WTC11 (cell line): ENCODE measurements around the gene GPR37. TPM values are rescaled to one million over a fixed set of nuclear protein-coding genes. Genes with fewer than 3 reads are reported as not detected.

ENCODE experiments used
- ATAC-seq: fragments of 200-7000 bp; cut with Tn5 transposase; 2 replicates; pipeline ENCODE4 v1.10.0; 2021; ENCODE audit warnings: mild to moderate bottlenecking, moderate library complexity
- CTCF ChIA-PET: fragments of 300-600 bp; sonication (Branson Sonifier 250); formaldehyde crosslinking; loops from one replicate; lab custom pipeline; 2021; ENCODE audit warnings: antibody characterized with exemption; lab: Charles Lee
- POLR2A ChIA-PET: fragments of 350-600 bp; sonication (Branson Sonifier 250); formaldehyde crosslinking; loops from one replicate; lab custom pipeline; 2021; ENCODE audit warnings: antibody characterized with exemption; lab: Charles Lee
- DNase-seq: peaks from one replicate; pipeline ENCODE4 v3.0.0; 2021; ENCODE audit warnings: low spot score
- H3K27ac Mint-ChIP-seq: 2 replicates; pipeline ENCODE4 v1.8.0; 2021; ENCODE audit warnings: mixed read lengths
- H3K27me3 Mint-ChIP-seq: 2 replicates; pipeline ENCODE4 v1.8.0; 2021; ENCODE audit warnings: low read depth, mild to moderate bottlenecking, moderate library complexity, mixed read lengths
- H3K36me3 Mint-ChIP-seq: 2 replicates; pipeline ENCODE4 v1.8.0; 2021; ENCODE audit warnings: mixed read lengths
- H3K4me1 Mint-ChIP-seq: 2 replicates; pipeline ENCODE4 v1.8.0; 2022; ENCODE audit warnings: mixed read lengths
- H3K4me3 Mint-ChIP-seq: 2 replicates; pipeline ENCODE4 v1.8.0; 2021; ENCODE audit warnings: mild to moderate bottlenecking, moderate library complexity, mixed read lengths
- H3K9me3 Mint-ChIP-seq: 2 replicates; pipeline ENCODE4 v1.8.0; 2021; ENCODE audit warnings: mixed read lengths
- CDX4 ChIP-seq: fragments of 250-450 bp; sonication (Bioruptor Pico); IDR thresholded peaks from 2 replicates; pipeline ENCODE4 v1.9.0; 2021; ENCODE audit warnings: moderate library complexity, mild to moderate bottlenecking, inconsistent platforms, borderline replicate concordance
- CTCF ChIP-seq: fragments of 200-600 bp; IDR thresholded peaks from 2 replicates; pipeline ENCODE4 v1.8.0; 2022; ENCODE audit warnings: antibody characterized with exemption
- E2F4 ChIP-seq: sonication (generic); formaldehyde crosslinking; IDR thresholded peaks from 2 replicates; pipeline ENCODE4 v1.8.1; 2022; ENCODE audit warnings: low read depth, mild to moderate bottlenecking, moderate library complexity, missing genetic modification reagents, borderline replicate concordance
- EMX1 ChIP-seq: fragments of 250-450 bp; sonication (Bioruptor Pico); IDR thresholded peaks from 2 replicates; pipeline ENCODE4 v1.8.0; 2021; ENCODE audit warnings: mild to moderate bottlenecking
- GABPB1 ChIP-seq: sonication (generic); formaldehyde crosslinking; IDR thresholded peaks from 2 replicates; pipeline ENCODE4 v1.8.1; 2023; ENCODE audit warnings: mild to moderate bottlenecking, missing genetic modification reagents
- HMGA2 ChIP-seq: fragments of 250-450 bp; sonication (Bioruptor Pico); IDR thresholded peaks from 2 replicates; pipeline ENCODE4 v1.4.0; 2021; ENCODE audit warnings: mild to moderate bottlenecking, moderate library complexity
- JUN ChIP-seq: sonication (generic); formaldehyde crosslinking; IDR thresholded peaks from 2 replicates; pipeline ENCODE4 v1.8.0; 2023; ENCODE audit warnings: mild to moderate bottlenecking, missing genetic modification reagents
- NFYB ChIP-seq: sonication (generic); formaldehyde crosslinking; conservative IDR thresholded peaks from 2 replicates; pipeline ENCODE4 v1.8.0; 2022; ENCODE audit warnings: low read depth, missing genetic modification reagents
- NR1H2 ChIP-seq: sonication (generic); formaldehyde crosslinking; IDR thresholded peaks from 2 replicates; pipeline ENCODE4 v1.9.0; 2021; ENCODE audit warnings: mild to moderate bottlenecking, moderate library complexity, missing genetic modification reagents
- NR2C2 ChIP-seq: sonication (generic); formaldehyde crosslinking; IDR thresholded peaks from 2 replicates; pipeline ENCODE4 v1.8.0; 2022; ENCODE audit warnings: mild to moderate bottlenecking, missing genetic modification reagents
- SP1 ChIP-seq: sonication (generic); formaldehyde crosslinking; conservative IDR thresholded peaks from 2 replicates; pipeline ENCODE4 v1.8.1; 2022; ENCODE audit warnings: missing genetic modification reagents
- TEAD1 ChIP-seq: sonication (generic); formaldehyde crosslinking; IDR thresholded peaks from 2 replicates; pipeline ENCODE4 v1.8.0; 2022; ENCODE audit warnings: mild to moderate bottlenecking, missing genetic modification reagents
- USF1 ChIP-seq: sonication (generic); formaldehyde crosslinking; IDR thresholded peaks from 2 replicates; pipeline ENCODE4 v1.8.0; 2022; ENCODE audit warnings: mild to moderate bottlenecking, missing genetic modification reagents
- USF2 ChIP-seq: sonication (generic); formaldehyde crosslinking; IDR thresholded peaks from 2 replicates; pipeline ENCODE4 v1.8.1; 2023; ENCODE audit warnings: mild to moderate bottlenecking, missing genetic modification reagents, moderate library complexity
- ZNF138 ChIP-seq: sonication (generic); formaldehyde crosslinking; conservative IDR thresholded peaks from 2 replicates; pipeline ENCODE4 v1.8.1; 2022; ENCODE audit warnings: mild to moderate bottlenecking, moderate library complexity, missing genetic modification reagents
- ZNF263 ChIP-seq: sonication (generic); formaldehyde crosslinking; IDR thresholded peaks from 2 replicates; pipeline ENCODE4 v1.8.1; 2022; ENCODE audit warnings: low read depth, mild to moderate bottlenecking, moderate library complexity, missing genetic modification reagents
- ZNF423 ChIP-seq: fragments of 250-450 bp; sonication (Bioruptor Pico); IDR thresholded peaks from 2 replicates; pipeline ENCODE4 v2.1.2; 2022; ENCODE audit warnings: mild to moderate bottlenecking, moderate library complexity
- ZNF512 ChIP-seq: sonication (generic); formaldehyde crosslinking; IDR thresholded peaks from 2 replicates; pipeline ENCODE4 v1.8.1; 2022; ENCODE audit warnings: missing genetic modification reagents, borderline replicate concordance
- ZNF671 ChIP-seq: fragments of 250-450 bp; sonication (Bioruptor Pico); IDR thresholded peaks from 2 replicates; pipeline ENCODE4 v1.8.0; 2021; ENCODE audit warnings: mild to moderate bottlenecking
- ZSCAN18 ChIP-seq: fragments of 250-450 bp; sonication (Bioruptor Pico); IDR thresholded peaks from 2 replicates; pipeline ENCODE4 v2.1.2; 2022; ENCODE audit warnings: mild to moderate bottlenecking, moderate library complexity
- total RNA-seq: library from RNA; stranded (reverse); gene quantifications from 3 replicates; pipeline ENCODE4 v1.2.3, GENCODE V29; 2021

Gene GPR37
- total RNA-seq, 1 experiment from 2014 or later, result 20.4 TPM

- H3K36me3 Mint-ChIP-seq, result peaks cover 3% of the 10 kb centered on the region; the same call in 1 of the 2 replicates
- ATAC-seq (no peak), DNase-seq (no peak)
- H3K4me3 Mint-ChIP-seq, result no peak overlapping the region
- TF ChIP-seq CTCF (no peak), ZNF263 (CRISPR knock-in tag) (no peak), ZNF423 (CRISPR knock-in tag) (no peak), USF1 (CRISPR knock-in tag) (no peak), EMX1 (no peak), ZNF671 (CRISPR knock-in tag) (no peak), CDX4 (no peak), ZSCAN18 (CRISPR knock-in tag) (no peak), SP1 (CRISPR knock-in tag) (no peak), NR2C2 (CRISPR knock-in tag) (no peak), GABPB1 (no peak), USF2 (CRISPR knock-in tag) (no peak), NR1H2 (no peak)
- H3K4me1 Mint-ChIP-seq, result peaks cover 29% of the 10 kb centered on the region
- H3K27ac Mint-ChIP-seq, result no peak overlapping the region
- H3K9me3 Mint-ChIP-seq, result peaks cover 9% of the 10 kb centered on the region
- ChIA-PET POLR2A (no interaction called here), CTCF (no interaction called here)
- no peaks in the 10 kb centered on the region for H3K27me3 Mint-ChIP-seq
Measured at GRCh38 chr7:124779620-124780019, 14.0 kb upstream of the GPR37 start.

- Mint-ChIP-seq H3K27ac (no peak overlapping the region), H3K9me3 (peaks cover 9% of the 10 kb centered on the region), H3K4me1 (peaks cover 29% of the 10 kb centered on the region), H3K27me3 (no peaks in the 10 kb centered on the region), H3K36me3 (peaks cover 3% of the 10 kb centered on the region; the same call in 1 of the 2 replicates), H3K4me3 (no peak overlapping the region)
- DNase-seq, result no peak
- CTCF ChIA-PET, result no interaction called here
- no peak for ATAC-seq
- no peak for TF ChIP-seq ZNF138
- TF ChIP-seq E2F4 (CRISPR knock-in tag), result no peak
- no peak for TF ChIP-seq NFYB (CRISPR knock-in tag)
- TF ChIP-seq TEAD1 (CRISPR knock-in tag), result no peak
- no peak for TF ChIP-seq EMX1
- no peak for TF ChIP-seq HMGA2 (CRISPR knock-in tag)
- TF ChIP-seq JUN (CRISPR knock-in tag), result no peak
- no peak for TF ChIP-seq ZNF512 (CRISPR knock-in tag)
- POLR2A ChIA-PET, result no interaction called here
Measured at GRCh38 chr7:124779194-124779593, 13.6 kb upstream of the GPR37 start.
